ENCODE results near the gene CD63.

CD63 gene

GRCh38 chr12:55715833-55716581, 12.8 kb downstream of the CD63 start, which contains the start of gene BLOC1S1:
Gene BLOC1S1, plus strand, starts transcription at chr12:55716046. Its CDS starts 6 bp downstream, at chr12:55716052.
- peak; percentile 21 for TF ChIP-seq CTCF (conservative IDR thresholded peaks at IDR 0.05; ENCODE audit: low read depth, low read length)
- Histone ChIP-seq H3K36me3 (ENCODE audit: insufficient read depth) (no peaks in the 10 kb centered on the region), H4K20me1 (ENCODE audit: insufficient read depth) (no peaks in the 10 kb centered on the region), H3K4me2 (peak within 1 kb of the TSS; percentile 77), H3K4me3 (IDR thresholded peaks at IDR 0.05; ENCODE audit: insufficient read depth, low read depth, low read length) (peak within 1 kb of the TSS; percentile 90), H3K9ac (peak within 1 kb of the TSS; percentile 45; the same call in 1 of the 2 replicates), H3K79me2 (ENCODE audit: insufficient read depth, low read depth) (peaks cover 10% of the 10 kb centered on the region; the same call in 1 of the 2 replicates), H2AFZ (ENCODE audit: low read depth) (peak within 1 kb of the TSS; percentile 93), H3K27ac (peak within 1 kb of the TSS; percentile 54), H3K27me3 (ENCODE audit: insufficient read depth, low read depth) (peaks cover 19% of the 10 kb centered on the region; the same call in 1 of the 2 replicates), H3K4me1 (ENCODE audit: low read depth, poor library complexity, severe bottlenecking) (peaks cover 39% of the 10 kb centered on the region)

- Histone ChIP-seq H3K36me3 (ENCODE audit: insufficient read depth) (no peaks in the 10 kb centered on the region), H3K27me3 (ENCODE audit: insufficient read depth, low read depth) (peaks cover 27% of the 10 kb centered on the region; the same call in 1 of the 2 replicates), H3K4me3 (IDR thresholded peaks at IDR 0.05; ENCODE audit: insufficient read depth, low read depth, low read length) (peak overlapping the region; percentile 90), H3K9ac (peak overlapping the region; percentile 45; the same call in 1 of the 2 replicates), H2AFZ (ENCODE audit: low read depth) (peak overlapping the region; percentile 93), H3K79me2 (ENCODE audit: insufficient read depth, low read depth) (peaks cover 10% of the 10 kb centered on the region; the same call in 1 of the 2 replicates), H3K4me1 (ENCODE audit: low read depth, poor library complexity, severe bottlenecking) (peaks cover 31% of the 10 kb centered on the region), H4K20me1 (ENCODE audit: insufficient read depth) (no peaks in the 10 kb centered on the region), H3K4me2 (peak overlapping the region; percentile 77), H3K27ac (peak overlapping the region; percentile 54; the same call in 1 of the 2 replicates)
- TF ChIP-seq CTCF (conservative IDR thresholded peaks at IDR 0.05; ENCODE audit: low read depth, low read length) = no peak; the same call in 1 of the 2 replicates
Measured at GRCh38 chr12:55715169-55715764, 13.5 kb downstream of the CD63 start.

- peaks cover 42% of the 10 kb centered on the region for H3K27me3 ChIP-seq (ENCODE audit: insufficient read depth, low read depth)
- H3K36me3 ChIP-seq (ENCODE audit: insufficient read depth) = no peaks in the 10 kb centered on the region
- H3K4me2 ChIP-seq = no peak overlapping the region
- H3K27ac ChIP-seq = no peak overlapping the region
- no peak for TF ChIP-seq CTCF (conservative IDR thresholded peaks at IDR 0.05; ENCODE audit: low read depth, low read length)
- H3K79me2 ChIP-seq (ENCODE audit: insufficient read depth, low read depth) = peaks cover 10% of the 10 kb centered on the region; the same call in 1 of the 2 replicates
- no peak overlapping the region for H2AFZ ChIP-seq (ENCODE audit: low read depth)
- no peak overlapping the region for H3K9ac ChIP-seq
- peaks cover 25% of the 10 kb centered on the region for H3K4me1 ChIP-seq (ENCODE audit: low read depth, poor library complexity, severe bottlenecking)
- no peak overlapping the region for H3K4me3 ChIP-seq (IDR thresholded peaks at IDR 0.05; ENCODE audit: insufficient read depth, low read depth, low read length)
- no peaks in the 10 kb centered on the region for H4K20me1 ChIP-seq (ENCODE audit: insufficient read depth)
Measured at GRCh38 chr12:55713721-55714120, 15.1 kb downstream of the CD63 start.

GRCh38 chr12:55712700-55713415, 16.0 kb downstream of the CD63 start:
- H3K27ac ChIP-seq = no peak overlapping the region
- H3K36me3 ChIP-seq (ENCODE audit: insufficient read depth) = no peaks in the 10 kb centered on the region
- peaks cover 27% of the 10 kb centered on the region for H3K4me1 ChIP-seq (ENCODE audit: low read depth, poor library complexity, severe bottlenecking)
- peaks cover 10% of the 10 kb centered on the region; the same call in 1 of the 2 replicates for H3K79me2 ChIP-seq (ENCODE audit: insufficient read depth, low read depth)
- H3K9ac ChIP-seq = no peak overlapping the region
- H3K27me3 ChIP-seq (ENCODE audit: insufficient read depth, low read depth) = peaks cover 51% of the 10 kb centered on the region
- H4K20me1 ChIP-seq (ENCODE audit: insufficient read depth) = no peaks in the 10 kb centered on the region
- no peak overlapping the region for H3K4me3 ChIP-seq (IDR thresholded peaks at IDR 0.05; ENCODE audit: insufficient read depth, low read depth, low read length)
- H2AFZ ChIP-seq (ENCODE audit: low read depth) = no peak overlapping the region
- TF ChIP-seq CTCF (conservative IDR thresholded peaks at IDR 0.05; ENCODE audit: low read depth, low read length) = no peak
- H3K4me2 ChIP-seq = no peak overlapping the region
